Stimulated activated CD4-positive, alpha-beta T cell treated with anti-CD3 and anti-CD28 coated beads, TNF-alpha, amount 100 ng/mL, for 48 hours (primary cell): Measurements from ENCODE around the gene VPS8.
"Not testable (repeated sequence)": the region's sequence is repeated elsewhere in the genome, so short reads cannot be mapped to it uniquely, and the experiment has no call there.

Source experiments
- DNase-seq, 3 donors: peaks; one replicate each; pipeline ENCODE4 v3.0.0-alpha.2; 2020; ENCODE audit warnings: low read depth in 3 of 3

VPS8 gene

DNA sequence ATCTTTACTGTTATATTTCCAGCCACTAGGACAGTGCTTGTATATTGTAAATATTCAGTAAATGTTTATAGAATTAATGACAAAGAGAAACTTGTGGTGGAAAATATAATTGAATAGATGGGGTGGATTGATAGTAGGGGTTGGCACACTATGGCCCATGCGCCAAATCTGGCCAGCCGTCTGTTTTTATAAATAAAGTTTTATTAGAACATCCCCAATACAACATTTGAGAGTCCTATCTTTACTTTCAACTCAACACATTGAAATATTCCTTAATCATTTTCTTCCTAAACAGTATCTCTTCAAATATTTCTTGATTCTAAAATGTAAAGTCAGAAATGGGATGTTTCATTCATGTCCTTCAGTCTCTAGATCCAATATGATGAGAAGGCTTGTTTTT lies 45.1 kb downstream of the VPS8 start:
- no peak for DNase-seq

DNA sequence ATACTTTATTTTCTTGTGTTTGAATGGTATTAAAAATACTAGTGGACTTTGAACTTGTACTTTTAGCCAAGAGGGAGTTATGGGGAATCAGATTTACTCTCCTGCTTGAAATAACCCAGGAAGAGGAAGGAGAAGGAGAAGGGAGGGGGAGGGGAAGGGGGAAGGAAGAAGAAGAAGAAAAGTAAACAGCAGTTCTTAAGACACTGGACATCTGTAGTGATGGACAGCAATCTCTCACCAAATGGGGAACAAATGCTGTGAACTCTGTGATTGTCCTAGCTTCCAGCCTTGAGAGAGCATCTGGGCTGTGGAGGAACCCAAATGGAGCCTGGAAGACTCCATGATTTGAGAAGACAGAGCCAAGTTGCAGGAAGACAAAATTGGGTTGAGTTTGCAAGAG lies 52.0 kb downstream of the VPS8 start:
- DNase-seq: no peak

DNA sequence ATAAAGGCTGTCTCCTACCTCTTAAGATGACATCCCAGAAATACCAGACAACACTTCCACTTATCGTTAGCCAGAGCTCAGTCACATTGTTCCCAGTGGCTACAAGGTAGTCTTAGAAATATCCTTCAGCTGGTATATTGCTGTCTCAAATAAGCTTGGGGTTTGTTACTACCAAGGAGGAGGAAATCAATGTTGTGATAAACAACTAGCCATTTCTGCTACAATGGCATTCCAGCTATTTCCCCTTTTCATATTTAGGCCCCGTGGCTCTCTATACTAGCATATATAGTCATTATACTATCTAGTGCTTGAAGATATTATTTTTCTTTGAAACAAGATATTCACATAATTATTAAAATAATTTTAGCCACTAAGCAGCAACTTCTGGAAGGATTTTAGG lies 56.5 kb downstream of the VPS8 start:
- DNase-seq: no peak

DNA sequence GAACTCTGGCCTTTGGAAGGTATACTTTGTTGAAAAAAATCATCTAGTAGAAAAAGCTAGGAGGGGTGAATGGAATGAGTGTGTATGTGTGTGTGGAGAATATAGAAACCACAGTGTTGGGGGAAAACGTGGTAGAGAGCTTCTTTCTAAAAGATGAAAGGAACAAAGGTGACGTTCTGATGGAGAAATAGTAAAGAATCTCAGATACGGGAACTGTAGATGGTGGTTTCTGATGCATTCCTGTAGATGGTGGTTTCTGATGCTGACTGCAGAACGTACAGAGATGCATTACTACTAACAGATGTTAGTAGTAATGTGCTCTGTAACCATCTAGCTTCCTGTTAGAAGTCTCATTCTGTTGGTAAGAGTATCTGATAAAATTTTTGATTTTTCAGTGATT lies 60.2 kb downstream of the VPS8 start:
- DNase-seq: no peak

DNA sequence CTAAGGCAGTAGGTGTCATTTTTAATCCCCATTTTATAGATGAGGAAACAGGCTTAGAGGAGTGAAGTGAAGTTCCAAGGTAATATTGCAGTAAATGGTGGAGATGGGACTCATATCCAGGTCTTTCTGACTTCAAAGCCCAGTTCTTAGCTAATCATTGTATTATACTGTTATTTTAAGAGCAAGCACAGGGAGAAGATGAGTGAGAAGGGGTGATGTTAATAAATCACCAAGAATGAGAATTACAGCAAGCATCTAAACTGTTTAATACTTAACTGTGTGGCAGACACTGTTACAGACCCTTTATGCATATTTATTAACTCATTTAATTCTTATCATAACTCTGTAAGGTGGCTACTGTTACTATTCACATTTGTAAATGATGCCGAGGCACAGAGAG lies 61.2 kb downstream of the VPS8 start:
- DNase-seq: no peak

DNA sequence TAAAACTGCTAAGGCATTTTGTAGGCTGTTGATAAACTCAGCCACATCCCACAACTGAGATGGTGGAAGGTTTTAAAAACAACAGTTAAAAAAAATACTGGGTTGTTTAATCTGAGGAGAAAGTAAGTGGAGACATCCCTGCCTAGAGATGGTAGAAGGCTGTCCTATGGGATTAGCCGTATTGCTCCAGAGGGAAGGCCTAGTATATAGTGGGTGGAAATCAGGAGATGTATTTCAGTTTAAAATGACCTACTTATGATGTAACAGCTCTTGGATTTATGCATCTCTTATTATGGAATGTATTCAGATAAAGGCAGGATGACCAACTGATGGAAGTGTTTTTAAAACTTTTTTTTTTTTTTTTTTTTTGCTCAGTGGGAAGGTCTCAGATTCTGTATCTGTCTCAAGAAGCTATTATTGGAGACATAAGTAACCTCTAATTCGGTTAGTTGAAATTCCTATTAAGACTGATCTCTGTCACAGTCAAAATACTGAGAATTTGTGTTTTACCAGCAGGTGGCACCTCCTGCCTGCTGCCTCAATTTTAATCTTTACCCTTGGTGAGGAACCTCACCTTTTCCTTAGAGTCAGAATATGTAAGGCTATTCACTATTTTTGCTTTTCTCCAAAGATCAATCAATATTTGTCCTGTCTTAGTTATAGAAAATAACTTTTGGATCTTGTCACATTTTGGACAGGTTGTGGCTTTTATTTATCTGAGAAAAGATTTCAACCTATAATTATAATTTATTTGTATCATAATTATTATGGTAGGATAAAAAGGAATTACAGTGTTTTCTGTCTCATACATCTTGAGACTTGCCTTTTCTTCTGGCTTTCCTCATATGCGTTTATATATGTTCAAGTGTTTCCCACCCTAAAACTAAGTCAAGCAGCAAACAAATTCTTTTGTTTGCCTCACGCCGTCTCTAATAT lies 63.0 kb downstream of the VPS8 start:
- no peak for DNase-seq

DNA sequence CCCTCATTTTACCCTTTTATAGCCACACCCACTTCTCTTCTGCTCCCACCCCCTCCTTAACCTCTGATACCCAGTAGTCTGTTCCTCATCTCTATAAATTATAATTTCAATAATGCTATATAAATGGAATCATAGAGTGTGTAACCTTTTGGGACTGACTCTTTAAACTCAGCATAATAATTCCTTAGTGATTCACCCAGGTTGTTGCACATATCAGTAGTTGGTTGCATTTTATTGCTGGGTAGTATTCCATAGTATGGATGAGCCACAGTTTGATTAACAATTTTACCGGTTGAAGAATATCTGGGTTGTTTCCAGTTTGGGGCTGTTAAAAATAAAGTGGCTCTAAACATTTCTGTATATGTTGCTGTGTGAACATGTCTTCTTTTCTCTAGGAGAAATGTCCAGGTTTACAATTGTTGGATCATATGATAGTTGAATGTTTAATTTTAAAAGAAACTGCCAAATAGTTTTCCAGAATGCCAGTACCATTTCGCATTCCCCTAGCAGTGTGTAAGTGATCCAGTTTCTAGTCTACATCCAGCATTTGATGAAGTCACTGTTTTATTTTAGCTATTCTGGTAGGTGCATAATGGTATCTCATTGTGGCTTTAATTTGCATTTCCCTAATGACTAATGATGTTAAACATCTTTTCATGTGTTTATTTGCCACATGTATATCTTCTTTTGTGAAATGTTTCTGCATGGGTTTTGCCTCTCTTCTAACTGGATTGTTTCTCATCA lies 68.5 kb downstream of the VPS8 start:
- no peak for DNase-seq

DNA sequence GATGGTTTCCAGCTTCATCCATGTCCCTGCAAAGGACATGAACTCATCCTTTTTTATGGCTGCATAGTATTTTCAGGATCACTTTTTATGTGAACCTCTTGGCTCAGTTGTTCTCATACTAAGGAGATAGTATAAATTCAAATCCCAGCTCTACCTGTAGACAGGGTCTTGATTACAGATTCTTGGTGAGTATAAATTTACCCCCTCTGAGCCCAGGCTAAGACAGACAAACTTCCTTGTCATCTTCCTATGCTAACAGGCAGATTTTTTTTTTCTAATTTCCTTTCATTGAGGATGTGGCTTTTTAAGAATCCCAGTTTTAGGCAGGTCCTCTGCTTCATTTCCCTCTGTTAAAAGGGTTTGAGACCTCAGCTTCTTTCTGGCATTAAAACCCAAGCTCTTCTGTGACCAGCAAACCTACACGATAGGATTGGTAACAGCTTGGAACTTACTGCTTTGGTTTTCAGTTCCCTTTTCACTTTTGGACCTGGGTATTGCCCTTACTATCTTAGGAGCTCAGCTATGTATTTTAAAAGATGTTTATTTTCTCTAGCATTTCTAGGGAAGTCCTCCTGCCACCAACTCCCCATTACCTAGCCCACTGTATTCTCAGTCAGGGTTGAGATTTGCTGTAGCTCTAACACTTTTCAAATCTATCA lies 72.5 kb downstream of the VPS8 start:
- no peak for DNase-seq

DNA sequence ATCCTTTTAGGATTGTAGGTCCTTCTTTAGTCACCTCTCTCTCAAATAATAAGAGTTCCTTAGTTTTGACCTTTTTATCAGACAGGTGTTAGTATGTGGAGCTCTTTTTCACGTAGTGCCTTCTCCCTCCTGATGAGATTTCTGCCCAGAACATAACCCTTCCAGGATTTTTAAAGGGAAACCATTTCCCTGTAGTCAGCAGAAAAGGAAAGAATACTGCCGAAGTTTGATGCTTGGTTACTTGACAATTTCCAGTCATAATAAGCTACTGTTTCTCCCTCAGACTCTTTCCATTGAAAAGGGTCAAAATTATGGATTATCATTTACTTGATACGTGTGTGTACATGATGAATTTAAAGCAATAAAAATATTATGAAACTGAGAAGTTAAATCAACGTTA lies 73.1 kb downstream of the VPS8 start:
- no peak for DNase-seq

DNA sequence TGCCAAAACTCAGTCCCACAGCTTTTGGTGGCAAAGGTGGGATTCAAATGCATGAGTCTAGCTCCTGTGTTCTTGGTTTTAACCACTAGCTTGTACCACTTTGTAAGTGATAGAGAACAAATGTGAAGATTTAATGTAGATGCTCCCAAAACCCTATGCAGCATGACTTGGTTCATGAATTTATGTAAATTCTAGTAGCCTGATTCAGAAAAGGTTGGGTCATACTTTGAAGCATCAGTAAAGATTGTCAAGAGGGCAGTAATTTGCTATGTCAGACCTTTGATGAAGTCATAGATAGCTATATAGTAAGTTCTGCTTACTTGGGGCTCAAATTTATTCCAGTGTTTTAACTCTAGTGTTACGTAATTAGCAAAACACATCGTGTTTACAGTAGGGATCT lies 75.6 kb downstream of the VPS8 start:
- DNase-seq: no peak

DNA sequence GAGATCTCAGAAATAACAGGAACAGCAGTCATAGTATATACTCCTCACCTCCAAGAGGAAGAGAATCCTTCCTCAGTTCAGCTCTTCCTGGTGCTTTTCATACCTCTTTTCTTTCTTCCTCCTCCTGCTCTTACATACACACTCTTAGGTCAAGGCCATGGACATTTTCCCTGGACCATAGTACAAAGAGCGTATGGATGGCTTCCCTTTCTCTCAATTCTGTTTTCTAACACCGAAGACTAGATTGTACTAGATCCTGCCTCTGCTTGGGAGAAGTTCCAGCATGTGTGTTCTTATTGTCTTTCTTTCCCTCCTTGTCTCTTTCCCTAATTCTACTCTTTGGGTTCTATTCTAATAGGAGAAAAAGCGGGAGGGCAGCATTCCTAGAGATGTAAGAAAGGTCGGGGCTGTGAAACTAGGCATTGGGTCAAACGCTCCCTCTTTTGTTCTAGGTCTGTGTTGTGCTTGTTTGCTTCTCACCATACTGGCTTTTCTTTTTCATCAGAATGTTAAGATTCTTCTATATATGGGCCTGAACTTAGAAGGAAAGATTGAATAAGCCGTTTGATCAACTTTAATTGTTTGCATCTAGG lies 77.4 kb downstream of the VPS8 start:
- DNase-seq: no peak

DNA sequence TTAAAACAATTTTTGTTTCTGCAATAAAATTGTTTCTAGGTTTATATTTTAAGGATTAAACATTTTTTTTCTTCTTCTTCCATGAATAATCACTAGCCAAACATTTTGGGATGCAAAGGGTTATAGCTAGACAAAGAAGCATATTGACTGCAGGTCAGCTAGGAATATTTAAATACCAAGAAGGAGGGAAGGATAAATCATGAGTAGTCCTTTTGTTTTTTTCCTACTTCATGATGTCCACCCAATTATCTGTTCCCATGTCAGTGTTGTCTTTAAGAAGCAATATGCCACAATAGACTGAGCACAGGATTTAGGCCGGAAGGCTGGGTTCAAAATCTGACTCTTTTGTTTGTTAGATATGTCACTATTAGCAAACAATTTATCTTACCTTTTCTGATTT lies 82.1 kb downstream of the VPS8 start:
- no peak for DNase-seq

DNA sequence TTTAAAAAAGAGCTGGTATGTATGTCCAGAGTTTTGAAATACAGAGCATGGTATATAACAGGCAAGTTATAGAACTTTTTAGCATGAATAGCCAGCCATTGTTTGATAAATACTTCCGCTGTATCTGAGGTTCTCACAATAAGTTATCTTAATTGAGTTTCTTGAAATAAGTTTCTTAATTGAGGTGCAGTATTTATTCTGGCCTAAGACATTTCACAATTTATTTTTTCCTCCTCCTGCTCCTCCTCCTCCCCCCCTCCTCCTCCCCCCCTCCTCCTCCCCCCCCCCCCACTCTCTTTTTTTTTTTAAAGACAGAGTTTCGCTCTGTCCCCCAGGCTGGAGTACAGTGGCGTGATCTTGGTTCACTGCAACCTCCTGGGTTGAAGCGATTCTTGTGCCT lies 83.4 kb downstream of the VPS8 start:
- DNase-seq: no peak

DNA sequence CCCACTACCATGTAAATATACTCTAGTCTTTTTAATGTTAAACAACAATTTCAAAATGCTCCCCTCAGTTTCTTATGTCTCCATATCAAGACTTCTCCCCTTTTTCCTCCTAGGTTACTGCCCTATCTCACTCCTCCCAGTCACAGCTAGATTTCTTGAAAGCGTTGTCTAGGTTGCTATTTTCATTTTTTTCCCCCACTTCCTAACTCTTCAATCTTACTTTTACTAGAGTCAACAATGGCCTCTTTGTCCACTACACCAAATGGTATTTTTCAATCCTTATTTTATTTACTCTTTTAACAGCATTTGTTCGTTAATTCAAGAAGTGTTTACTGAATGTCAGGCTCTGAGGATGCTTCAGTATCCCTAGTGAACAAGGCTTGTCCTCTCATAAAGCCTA lies 84.4 kb downstream of the VPS8 start:
- no peak for DNase-seq

DNA sequence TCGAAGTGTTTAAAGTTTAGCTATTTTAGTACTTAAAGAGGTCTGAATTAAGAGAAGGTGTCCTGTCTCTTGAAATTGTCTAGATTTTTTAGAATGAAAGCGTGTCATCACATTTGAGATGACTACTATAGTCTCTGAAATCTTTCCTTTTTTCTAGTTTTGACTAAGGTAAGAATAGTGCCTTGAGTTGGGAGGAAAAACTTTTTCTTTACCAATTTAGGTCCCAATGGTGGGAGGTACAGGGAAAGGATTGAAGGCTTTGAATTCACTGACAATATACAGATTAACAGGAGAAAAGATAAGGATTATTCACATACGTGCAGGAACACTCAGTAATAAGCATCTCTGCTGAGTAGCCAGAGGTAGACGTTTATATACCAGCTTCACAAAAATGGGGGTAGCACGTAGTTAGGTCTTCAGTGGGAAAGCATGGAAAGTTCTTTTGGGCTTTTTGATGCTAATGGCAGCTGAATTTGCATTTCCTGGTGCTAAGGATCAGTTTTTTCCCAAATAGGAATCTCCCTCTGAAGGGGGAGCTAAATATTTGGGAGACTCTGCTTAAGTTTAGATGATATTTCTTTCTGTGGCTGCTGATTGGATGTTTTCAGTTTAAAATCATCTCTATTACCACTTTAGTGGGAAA lies 88.1 kb downstream of the VPS8 start:
- DNase-seq: no peak

DNA sequence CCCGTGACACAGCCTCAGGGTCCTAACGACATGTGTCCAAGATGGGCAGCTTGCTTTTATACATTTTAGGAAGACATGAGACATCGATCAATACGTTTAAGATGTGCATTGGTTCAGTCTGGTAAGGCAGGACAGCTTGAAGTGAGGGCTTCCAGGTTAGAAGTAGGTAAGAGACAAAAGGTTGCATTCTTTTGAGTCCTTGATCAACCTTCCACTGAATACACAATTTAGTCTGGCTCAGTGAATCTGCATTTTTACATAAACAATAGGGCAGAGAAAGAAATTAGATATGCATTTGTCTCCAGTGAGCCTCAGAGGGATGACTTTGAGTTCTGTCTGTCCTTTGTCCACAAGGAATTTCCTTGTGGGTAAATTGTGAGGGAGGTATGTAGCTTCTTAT lies 95.1 kb downstream of the VPS8 start:
- DNase-seq: not testable (repeated sequence)

DNA sequence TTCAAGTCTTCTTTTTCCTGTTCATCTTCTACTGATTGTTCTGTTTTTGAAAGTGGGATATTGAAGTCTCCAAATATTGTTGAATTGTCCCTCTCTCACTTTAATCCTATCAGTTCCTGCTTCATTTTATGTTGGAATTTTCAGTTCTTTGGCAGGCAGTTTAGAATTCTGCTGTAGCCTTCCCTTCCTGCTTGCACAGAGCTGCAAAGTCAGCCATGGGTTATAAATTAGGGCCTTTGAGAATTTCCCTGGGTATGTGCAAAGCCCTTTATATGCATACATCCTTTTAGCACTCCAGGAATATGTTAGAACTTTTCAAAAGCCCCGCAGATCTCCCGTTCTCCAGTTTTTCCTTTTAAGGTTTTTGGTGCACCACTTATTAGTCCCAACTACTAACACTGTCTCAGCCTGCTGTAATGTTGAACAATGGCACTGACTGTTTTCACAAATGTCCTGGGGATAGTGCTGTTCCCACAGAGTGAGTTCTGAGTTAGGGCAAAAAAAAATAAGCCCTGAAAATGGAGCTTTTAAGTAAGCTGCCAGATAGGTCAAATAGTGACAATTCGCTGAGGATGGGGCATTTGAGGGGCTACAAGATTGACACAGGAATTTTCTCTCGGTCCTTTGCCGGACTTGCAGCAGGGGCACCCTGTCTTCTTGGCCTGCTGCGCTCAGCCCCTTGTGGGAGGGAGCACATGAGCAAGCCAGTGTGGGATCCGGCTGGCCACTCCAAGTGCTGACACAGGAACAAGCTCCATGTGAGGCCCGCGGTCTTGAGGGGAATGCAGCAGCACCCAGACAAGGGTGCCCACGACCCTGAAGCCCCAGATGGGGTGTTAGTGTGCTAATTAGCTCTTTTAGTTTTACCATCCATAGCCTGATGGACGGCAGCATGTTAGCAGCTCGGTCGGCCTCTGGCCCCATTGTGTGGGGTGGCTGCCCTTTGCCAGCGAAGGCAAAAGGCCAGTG lies 96.0 kb downstream of the VPS8 start:
- DNase-seq: no peak

DNA sequence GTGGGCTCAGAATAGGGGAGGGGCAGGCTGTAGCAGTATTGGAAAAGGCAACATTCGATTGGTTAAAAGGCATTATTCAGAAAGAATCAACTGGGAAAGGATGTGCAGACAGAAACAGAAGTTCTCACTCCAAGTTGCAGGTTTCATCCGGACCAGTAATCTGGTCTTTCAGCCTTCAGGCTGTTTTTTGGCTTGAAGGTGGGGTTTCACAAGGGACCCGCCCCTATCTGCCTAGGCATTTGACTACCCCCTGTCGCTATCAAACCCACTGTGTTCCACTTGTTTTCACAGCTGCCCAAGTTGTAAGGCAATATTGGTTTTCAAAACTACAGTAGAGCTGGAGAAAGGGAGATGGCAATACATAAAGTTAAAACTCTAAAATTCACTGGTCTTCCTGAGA lies 96.9 kb downstream of the VPS8 start:
- DNase-seq: no peak

DNA sequence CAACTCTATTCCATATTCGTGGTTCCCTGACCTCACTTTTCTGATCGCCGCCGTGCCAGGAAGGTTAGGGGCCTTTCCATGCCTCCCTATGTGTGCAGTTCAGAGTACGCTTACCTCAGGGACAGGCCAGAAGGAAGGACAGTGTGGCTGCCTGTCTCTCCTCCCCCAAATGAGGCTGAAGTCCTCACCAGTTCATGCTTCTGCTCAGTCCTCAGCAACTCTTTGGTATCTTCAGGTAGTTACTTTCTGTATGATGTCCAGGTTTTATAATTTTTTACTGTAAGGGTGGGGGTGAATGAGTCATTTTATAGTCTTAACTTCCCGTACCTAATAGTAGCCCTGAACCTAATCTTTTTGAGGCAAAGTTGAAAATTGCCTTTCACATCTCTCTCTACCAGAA lies 98.7 kb downstream of the VPS8 start:
- no peak for DNase-seq

DNA sequence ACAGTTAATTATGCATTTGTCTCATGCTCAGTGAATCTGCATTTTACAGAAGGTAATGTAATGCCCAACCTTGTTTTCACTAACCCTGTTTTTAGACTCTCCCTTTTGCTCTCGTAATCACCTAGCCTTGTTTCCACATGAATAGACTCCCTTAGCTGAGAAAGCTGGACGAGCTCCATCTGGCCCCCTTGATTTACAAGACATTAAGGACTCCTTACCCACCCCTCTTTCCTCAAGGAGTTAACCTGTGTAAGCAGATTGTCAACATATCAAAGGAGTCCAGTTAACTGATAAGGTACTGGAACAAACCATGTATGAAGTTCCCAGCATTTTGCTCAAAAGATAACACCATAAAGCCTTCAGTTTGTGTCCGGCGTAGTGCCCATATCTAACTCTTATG lies 99.6 kb downstream of the VPS8 start:
- no peak for DNase-seq

DNA sequence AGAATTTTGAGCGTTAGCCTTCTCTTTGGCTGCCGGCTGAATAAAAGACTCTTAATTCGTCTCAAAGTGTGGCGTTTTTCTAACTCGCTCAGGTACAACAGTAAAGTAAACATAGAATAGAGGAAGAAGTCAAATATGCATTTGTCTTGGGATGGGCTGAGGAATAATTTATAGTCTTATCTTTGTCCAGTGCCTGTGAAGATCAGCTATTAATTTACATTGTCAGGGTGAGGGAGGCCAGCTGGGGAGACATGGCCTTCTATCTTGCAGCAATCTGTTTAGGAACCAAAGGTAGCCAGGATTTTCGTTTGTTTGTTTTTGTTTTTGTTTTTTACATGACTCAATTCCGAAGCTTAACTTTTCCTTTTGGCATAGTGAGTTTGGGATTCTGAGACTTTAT lies 100.2 kb downstream of the VPS8 start:
- DNase-seq: no peak
